ENCODE measurements around the gene OGFOD3.

The OGFOD3 gene

GRCh38 chr17:82446649-82447048, 28.3 kb upstream of the OGFOD3 start:
- DNase-seq = no peak

GRCh38 chr17:82446124-82446523, 27.7 kb upstream of the OGFOD3 start:
- no peak for DNase-seq

GRCh38 chr17:82445542-82445941, 27.2 kb upstream of the OGFOD3 start:
- no peak for DNase-seq

GRCh38 chr17:82444941-82445521, 26.6 kb upstream of the OGFOD3 start:
- no peak for DNase-seq

GRCh38 chr17:82444284-82444893, 26.0 kb upstream of the OGFOD3 start:
- DNase-seq = no peak

- no peak for DNase-seq
Observed at GRCh38 chr17:82443465-82444283, 25.3 kb upstream of the OGFOD3 start.

- no peak for DNase-seq
Observed at GRCh38 chr17:82442643-82443464, 24.5 kb upstream of the OGFOD3 start.

- no peak for DNase-seq
Observed at GRCh38 chr17:82441691-82442487, 23.5 kb upstream of the OGFOD3 start.

GRCh38 chr17:82440991-82441627, 22.7 kb upstream of the OGFOD3 start:
- DNase-seq = peak in 1 of 2 experiments; percentile 26

GRCh38 chr17:82440469-82440981, 22.1 kb upstream of the OGFOD3 start:
- no peak for DNase-seq

- no peak for DNase-seq
Observed at GRCh38 chr17:82439829-82440365, 21.5 kb upstream of the OGFOD3 start.

GRCh38 chr17:82439194-82439828, 20.9 kb upstream of the OGFOD3 start:
- no peak for DNase-seq

- no peak for DNase-seq
Observed at GRCh38 chr17:82438401-82439193, 20.2 kb upstream of the OGFOD3 start.

- DNase-seq = no peak
Observed at GRCh38 chr17:82437325-82437668, 18.9 kb upstream of the OGFOD3 start.

GRCh38 chr17:82436601-82437324, 18.4 kb upstream of the OGFOD3 start:
- no peak for DNase-seq

GRCh38 chr17:82435601-82436583, 17.5 kb upstream of the OGFOD3 start:
- DNase-seq = no peak

GRCh38 chr17:82435103-82435502, 16.7 kb upstream of the OGFOD3 start:
- DNase-seq = no peak

GRCh38 chr17:82434216-82434565, 15.8 kb upstream of the OGFOD3 start:
- DNase-seq = no peak

Data from SHP77 (cell line).